ENCODE data around the gene CD58.

The CD58 gene

GRCh38 chr1:116508085-116508983 lies 62.5 kb downstream of the CD58 start:
- no peak for DNase-seq

GRCh38 chr1:116507631-116508030 lies 63.2 kb downstream of the CD58 start:
- DNase-seq, result no peak

GRCh38 chr1:116506132-116507004 lies 64.5 kb downstream of the CD58 start:
- no peak for DNase-seq

- peak; percentile 76 to 83 for DNase-seq
Measured at GRCh38 chr1:116504308-116505156, 66.3 kb downstream of the CD58 start.

GRCh38 chr1:116503546-116504307 lies 67.1 kb downstream of the CD58 start:
- DNase-seq, result peak; percentile 45 to 46

GRCh38 chr1:116502671-116503314 lies 68.0 kb downstream of the CD58 start:
- DNase-seq, result no peak

- no peak for DNase-seq
Measured at GRCh38 chr1:116501870-116502244, 69.0 kb downstream of the CD58 start.

GRCh38 chr1:116501125-116501869 lies 69.5 kb downstream of the CD58 start:
- no peak for DNase-seq

GRCh38 chr1:116498789-116499628 lies 71.8 kb downstream of the CD58 start:
- DNase-seq, result peak; percentile 50 to 58

GRCh38 chr1:116497656-116498055 lies 73.2 kb downstream of the CD58 start:
- DNase-seq, result no peak

- DNase-seq, result no peak
Measured at GRCh38 chr1:116496898-116497297, 73.9 kb downstream of the CD58 start.

- DNase-seq, result no peak
Measured at GRCh38 chr1:116496380-116496779, 74.4 kb downstream of the CD58 start.

GRCh38 chr1:116495535-116495934 lies 75.3 kb downstream of the CD58 start:
- DNase-seq, result no peak

GRCh38 chr1:116494745-116495144 lies 76.1 kb downstream of the CD58 start:
- no peak for DNase-seq

GRCh38 chr1:116494353-116494692 lies 76.5 kb downstream of the CD58 start:
- no peak for DNase-seq

GRCh38 chr1:116493484-116494352 lies 77.1 kb downstream of the CD58 start:
- no peak for DNase-seq

GRCh38 chr1:116493036-116493435 lies 77.8 kb downstream of the CD58 start:
- DNase-seq, result no peak

GRCh38 chr1:116492358-116492811 lies 78.4 kb downstream of the CD58 start:
- no peak for DNase-seq

Data from activated T-cell treated with anti-CD3 and anti-CD28 coated beads, Interleukin-2, amount 50 U/mL, for 48 hours (primary cell).